CD4-positive, alpha-beta T cell treated with Interferon alpha-2 for 1 hour (primary cell): ENCODE data around the gene NHSL1.

Source experiments
- DNase-seq, 2 donors: peaks; one replicate each; pipeline ENCODE4 v3.0.0-alpha.2; 2020 to 2022

NHSL1 gene

DNA sequence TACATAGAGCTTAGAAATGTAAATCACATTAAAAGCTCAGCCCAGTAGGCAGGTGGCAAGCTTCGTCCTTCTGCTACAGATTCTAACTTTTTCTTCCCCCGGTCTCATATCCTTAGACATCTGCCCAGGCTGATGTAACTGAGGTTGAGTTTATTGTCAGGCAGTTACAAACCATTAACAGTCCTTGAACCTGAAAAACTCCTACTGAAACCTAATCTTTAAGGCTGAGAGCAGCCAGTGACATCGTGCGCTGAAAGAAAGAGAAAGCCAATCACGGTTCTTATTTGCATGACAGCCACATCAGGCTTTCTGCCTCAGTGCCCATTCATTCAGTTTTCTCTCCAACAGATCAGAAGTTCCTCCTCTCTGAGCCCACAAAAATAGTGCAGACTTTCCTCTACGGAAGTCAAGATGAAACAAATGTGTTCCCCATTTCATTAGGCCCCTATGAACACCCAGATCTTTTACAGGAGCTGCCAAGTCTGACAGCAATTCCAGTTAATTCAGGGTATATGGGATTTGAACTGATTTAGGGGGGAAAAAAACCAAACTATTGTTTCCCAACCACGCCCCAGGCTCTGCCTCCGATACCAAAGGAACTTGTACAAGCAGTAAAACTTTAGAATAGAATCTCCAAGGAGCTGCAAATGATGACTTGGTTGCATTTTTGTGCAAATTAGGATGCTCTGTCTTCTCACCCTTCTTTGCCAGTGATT lies at the start of gene NHSL1:
Gene NHSL1 (minus strand): TSS at position 192 of the 716 bp plus-strand sequence. CDS start 204 bp downstream, outside the sequence.
- DNase-seq: no peak

DNA sequence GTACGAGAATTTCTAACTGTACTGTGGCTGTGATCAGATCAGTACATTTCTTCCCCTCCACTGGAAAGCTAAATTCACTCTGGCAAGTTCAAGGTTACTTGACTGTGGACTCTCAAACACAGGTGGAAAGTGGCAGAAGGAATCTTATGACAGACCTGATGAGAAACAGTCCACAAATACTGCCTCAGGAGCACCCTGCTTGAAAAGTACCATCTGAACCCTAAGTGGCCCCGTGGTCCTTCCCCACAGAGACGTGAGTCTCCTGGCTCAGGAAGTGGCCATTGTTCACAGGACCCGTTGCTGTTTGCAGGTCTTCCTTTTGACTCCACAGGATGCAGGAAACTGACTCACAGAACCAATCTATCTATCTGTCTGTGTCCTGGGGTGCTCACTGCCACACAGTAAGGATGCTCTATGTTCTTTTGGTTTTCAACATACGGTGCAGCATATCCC lies 47.5 kb upstream of the NHSL1 start:
- DNase-seq: no peak

DNA sequence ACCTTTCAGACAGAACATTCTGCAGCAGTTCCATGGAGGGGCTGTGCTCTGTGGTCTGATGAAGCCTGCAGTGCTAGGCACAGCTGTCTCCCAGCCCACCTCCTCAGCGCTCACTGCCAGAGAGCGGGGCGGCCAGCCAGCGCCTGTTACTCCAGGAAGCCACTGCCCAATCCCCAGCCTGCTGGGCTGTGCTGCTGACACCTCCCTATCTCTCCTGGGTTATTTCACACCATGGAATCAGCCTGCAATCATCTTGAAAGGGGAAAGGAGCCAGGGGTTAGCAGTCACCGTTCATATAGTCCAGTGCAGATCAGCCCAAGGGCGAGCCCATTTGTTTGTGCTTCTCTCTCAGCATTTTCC lies 46.3 kb upstream of the NHSL1 start:
- DNase-seq: no peak

- no peak for DNase-seq
Measured at GRCh38 chr6:138544501-138544900, 45.2 kb upstream of the NHSL1 start.

DNA sequence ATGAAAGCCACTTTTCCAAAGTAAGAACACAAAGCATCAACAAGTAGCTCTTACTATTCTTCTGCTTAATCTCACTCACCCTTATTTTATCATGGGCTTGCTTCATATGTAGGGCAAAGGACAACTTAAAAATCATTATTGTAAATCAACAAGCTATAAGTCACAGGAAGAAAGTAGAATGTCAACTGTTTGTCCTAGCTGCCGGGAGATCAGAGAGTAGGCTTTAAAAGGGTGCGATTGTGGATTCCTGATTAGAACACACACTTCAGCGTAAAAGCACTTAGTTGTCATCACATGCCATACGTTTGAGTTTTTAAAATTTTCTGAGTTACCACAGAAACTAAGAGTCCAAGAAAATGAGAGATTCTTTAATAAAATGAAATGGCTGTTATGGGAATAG lies 44.4 kb upstream of the NHSL1 start:
- no peak for DNase-seq

DNA sequence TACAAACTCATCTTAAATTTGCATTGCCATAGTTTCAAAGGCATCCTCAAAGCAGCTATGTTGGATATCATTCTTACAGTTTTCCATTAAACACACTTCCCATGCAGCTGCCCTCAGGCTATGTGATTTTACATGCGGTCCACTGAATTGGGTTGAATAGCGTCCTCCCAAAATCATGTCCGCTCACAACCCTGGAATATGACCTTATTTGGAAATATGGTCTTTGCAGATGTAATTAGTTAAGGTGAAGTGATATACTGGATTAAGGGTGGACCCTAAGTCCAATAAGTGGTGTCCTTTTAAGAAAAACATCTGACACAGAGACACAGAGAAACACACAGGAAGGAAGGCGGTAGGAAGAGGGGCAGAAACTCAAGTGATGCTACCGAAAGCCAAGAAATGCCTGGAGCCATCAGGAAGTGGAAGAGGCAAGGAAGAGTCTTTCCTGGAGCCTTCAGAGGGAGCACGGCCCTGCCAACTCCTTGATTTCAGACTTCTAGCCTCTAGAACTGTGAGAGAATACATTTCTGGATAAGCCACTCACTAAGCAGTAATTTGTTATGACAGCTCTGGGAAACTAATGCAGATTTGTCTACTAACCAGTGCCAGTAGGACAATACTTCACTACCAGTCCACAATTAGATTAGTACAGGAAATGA lies 42.7 kb upstream of the NHSL1 start:
- no peak for DNase-seq

DNA sequence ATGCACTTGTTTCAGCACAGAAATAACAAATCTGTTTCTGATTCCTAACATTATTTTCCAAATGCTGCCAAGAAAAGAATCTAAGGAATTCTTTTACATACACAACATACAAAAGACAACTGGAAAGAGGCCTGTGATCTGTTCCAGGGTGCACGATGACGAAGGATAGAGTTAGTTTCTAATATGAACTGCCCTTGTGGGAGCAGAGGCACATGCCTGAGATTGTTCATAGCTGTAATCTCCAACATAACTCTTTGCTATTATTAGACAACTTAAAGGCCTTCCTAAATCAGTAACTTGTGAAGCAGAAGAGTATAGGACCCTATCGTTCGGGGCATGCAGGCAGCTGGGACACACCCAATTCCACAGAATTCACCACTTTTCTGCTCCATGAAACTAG lies 41.2 kb upstream of the NHSL1 start:
- DNase-seq: no peak

GRCh38 chr6:138539876-138540275 lies 40.6 kb upstream of the NHSL1 start:
- DNase-seq: no peak

GRCh38 chr6:138538390-138539031 lies 39.2 kb upstream of the NHSL1 start:
- no peak for DNase-seq

DNA sequence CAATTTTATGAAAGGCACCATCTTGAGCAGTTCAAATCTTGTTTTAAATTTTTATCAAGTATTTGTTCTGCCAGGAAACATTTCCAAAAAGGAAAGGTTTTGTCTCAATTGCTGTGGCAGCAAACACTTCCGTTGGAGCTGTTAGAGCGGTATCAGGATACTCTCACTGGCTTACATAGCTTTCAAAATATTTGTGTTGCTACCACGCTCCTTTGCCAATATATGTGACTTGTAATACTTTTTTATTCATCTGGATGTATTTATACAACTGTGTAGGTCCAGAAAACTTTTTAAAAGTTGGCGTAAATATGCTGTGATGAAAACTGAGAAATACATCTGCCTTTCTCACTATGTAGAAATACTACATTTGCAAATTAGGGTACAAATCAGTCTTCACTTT lies 37.8 kb upstream of the NHSL1 start:
- DNase-seq: no peak

- DNase-seq: no peak
Measured at GRCh38 chr6:138535728-138536455, 36.6 kb upstream of the NHSL1 start.

DNA sequence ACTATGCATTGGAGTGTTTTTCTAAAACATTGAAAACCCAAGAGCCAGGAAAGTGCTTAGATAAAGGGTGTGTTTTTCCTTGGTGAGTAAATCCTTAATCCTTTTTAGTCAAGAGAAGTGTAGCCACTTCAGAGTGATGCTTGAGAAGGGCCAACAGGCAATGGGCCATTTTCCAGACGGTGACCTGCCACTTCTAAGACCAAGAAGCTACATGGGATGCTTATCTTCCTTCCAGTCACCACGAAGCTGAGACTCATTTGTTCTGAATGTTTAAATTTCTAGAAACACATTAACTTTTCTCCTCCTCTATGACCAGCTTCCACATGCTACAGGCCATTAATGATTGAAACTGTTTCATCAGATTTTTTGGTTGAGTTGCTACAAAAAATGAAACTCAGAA lies 34.4 kb upstream of the NHSL1 start:
- no peak for DNase-seq

DNA sequence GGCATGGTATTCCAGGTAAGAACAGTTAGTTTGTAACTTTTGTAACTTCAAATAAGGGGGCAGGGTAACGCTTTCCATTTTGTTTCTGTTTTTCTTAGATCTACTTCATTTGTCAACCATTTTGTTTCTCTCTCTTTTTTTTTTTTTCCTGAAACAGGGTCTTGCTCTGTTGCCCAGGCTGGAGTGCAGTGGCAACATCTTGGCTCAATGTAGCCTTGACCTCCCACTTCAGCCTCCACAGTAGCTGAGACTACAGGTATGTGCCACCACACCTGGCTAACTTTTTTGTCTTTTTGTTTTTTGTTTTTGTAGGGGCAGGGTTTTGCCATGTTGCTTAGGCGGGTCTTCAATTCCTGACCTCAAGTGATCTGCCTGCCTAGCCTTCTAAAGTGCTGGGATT lies 32.1 kb upstream of the NHSL1 start:
- no peak for DNase-seq

- no peak for DNase-seq
Measured at GRCh38 chr6:138529478-138529877, 30.2 kb upstream of the NHSL1 start.

GRCh38 chr6:138528956-138529355 lies 29.7 kb upstream of the NHSL1 start:
- no peak for DNase-seq

DNA sequence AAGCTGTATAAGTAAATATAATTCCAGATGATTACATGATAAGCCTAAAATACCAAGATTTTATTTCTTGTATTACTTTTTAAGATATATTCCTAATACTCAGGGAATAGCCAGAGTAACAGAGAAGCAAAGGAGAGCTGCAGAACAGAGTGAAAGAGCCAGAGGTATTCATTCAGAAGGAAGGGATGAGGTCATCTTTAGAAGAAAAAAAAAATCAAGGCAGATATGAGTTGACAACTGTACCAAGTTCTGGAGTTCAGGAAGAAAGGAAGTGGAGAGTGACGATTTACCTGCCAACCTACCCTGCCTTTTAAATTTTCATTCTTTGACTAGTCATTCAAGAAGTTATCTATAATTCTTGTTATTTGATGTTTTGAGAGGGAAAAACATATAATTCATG lies 28.8 kb upstream of the NHSL1 start:
- DNase-seq: no peak

DNA sequence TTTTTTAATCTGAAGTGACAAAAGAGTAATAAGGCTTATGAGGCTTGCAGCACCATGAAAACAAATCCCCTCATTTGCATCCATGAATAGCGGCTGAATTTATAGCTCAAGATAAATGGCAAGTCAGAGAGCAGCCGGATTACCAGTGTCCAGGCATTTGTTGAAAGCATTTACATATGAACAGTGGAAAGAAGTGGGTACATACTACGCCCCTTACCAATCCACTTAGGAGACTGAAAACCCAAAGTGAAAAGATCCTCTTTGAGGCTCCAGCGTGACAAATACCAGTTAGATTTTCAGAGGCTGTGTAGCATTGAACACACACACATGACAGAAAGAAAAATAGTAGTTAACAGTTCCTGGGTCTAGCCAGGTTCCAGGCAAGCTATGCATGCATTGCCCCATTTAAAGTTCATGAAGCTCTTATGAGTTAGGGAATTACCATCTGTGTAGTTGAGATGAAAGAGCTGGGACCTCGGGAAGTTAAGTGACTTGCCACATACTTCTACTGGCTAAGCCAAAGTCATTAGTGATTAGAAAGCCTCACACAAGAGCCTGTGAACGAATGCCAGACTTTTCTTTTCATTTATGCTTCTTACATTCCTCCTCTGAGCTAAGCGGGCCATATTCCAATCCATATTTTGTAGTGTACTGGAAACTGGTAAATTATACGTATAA lies 28.3 kb upstream of the NHSL1 start:
- no peak for DNase-seq

- no peak for DNase-seq
Measured at GRCh38 chr6:138526822-138527235, 27.5 kb upstream of the NHSL1 start.

DNA sequence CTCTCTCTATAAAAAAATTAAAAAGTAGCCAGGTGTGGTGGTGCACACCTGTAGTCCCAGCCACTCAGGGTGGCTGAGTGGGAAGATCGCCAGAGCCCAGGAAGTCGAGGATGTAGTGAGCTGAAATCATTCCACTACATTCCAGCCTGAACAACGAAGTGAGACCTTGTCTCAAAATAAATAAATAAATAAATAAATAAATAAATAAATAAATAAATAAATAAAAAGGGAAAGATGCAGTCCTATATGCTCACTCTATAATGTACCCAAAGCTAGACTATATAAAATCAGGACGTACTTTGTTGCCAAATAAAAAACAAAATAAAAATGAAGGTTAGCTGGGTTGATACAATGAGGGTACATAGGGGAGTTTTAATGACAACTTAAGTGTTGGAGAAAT lies 26.1 kb upstream of the NHSL1 start:
- DNase-seq: no peak

DNA sequence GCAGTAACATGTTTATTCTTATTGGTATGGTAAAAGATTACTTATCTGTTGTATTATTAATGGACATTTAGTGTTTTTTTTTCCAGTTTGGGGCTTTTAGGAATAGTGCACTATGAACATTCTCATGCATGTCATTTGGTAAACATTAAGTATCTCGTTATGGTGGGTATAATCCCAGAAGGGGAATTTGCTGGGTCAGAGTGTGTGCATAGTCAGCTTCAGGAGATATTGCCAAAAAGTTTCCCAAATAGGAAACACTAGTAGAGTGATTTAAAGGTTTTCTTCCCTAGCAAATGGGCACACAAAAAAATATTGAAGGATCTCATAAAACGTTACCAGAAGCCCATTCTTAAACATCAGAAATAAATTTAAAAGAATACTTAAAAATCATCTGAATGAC lies 25.2 kb upstream of the NHSL1 start:
- no peak for DNase-seq

- DNase-seq: no peak
Measured at GRCh38 chr6:138523347-138524210, 24.3 kb upstream of the NHSL1 start.

DNA sequence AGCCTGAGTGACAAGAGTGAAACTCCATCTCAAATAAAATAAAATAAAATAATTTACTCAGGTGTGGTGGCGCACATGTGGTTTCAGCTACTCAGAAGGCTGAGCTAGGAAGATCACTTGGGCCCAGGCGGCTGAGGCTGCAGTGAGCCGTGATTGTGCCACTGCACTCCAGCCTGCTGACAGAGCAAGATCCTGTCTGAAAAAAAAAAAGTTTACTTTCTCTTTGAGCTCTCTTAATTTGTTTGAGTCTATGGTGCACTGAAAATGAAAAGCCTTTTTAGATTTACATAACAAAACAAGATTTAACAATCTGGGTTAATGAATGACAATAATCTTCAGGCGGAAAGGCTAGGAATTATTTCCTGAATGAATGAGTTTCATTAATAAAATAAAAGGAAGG lies 23.3 kb upstream of the NHSL1 start:
- DNase-seq: no peak
